GM21447 (cell line): ENCODE measurements around the gene FGF8.
A peak's percentile ranks its signal among the peaks of the same experiment; 100 is the strongest.

Experiments used
- ATAC-seq: cut with Tn5 transposase; IDR thresholded peaks from one replicate; pipeline ENCODE4 v1.9.1; 2021; ENCODE audit not compliant: unreplicated experiment

The FGF8 gene

GRCh38 chr10:101744267-101744666 lies 31.6 kb downstream of the FGF8 start:
- ATAC-seq = no peak

- no peak for ATAC-seq
These were observed 34.0 kb downstream of the FGF8 start for GRCh38 chr10:101741938-101742337.

- no peak for ATAC-seq
These were observed 39.2 kb downstream of the FGF8 start for GRCh38 chr10:101736666-101737065.

- ATAC-seq = no peak
These were observed 43.8 kb downstream of the FGF8 start for GRCh38 chr10:101732096-101732495.

- ATAC-seq = no peak
These were observed 49.9 kb downstream of the FGF8 start for GRCh38 chr10:101726115-101726387.

- ATAC-seq = peak; percentile 67
These were observed 50.4 kb downstream of the FGF8 start for GRCh38 chr10:101725296-101726114.

- ATAC-seq = no peak
These were observed 51.5 kb downstream of the FGF8 start for GRCh38 chr10:101724446-101724845.

GRCh38 chr10:101723176-101723575 lies 52.7 kb downstream of the FGF8 start:
- no peak for ATAC-seq

GRCh38 chr10:101721806-101722205 lies 54.1 kb downstream of the FGF8 start:
- no peak for ATAC-seq

- no peak for ATAC-seq
These were observed 55.2 kb downstream of the FGF8 start for GRCh38 chr10:101720606-101721230.
